ENCODE measurements around the gene FKBP2. TPM values are rescaled to one million over a fixed set of nuclear protein-coding genes. Genes with fewer than 3 reads are reported as not detected.

FKBP2 gene
- total and polyA plus RNA-seq, 2 of the 13 experiments (the other 11 are each of a cell fraction or from before 2014, with no cell fraction given), result 30.1 to 53.3 TPM

- TF ChIP-seq NR3C1 (CRISPR knock-in tag; IDR thresholded peaks at IDR 0.05) (no peak), ZNF510 (CRISPR knock-in tag; IDR thresholded peaks at IDR 0.05; ENCODE audit: low read depth) (no peak), ZNF781 (CRISPR knock-in tag; IDR thresholded peaks at IDR 0.05; ENCODE audit: borderline replicate concordance, not compliant biosample characterization) (no peak), CBX2 (IDR thresholded peaks at IDR 0.05; ENCODE audit: low read depth, low read length) (no peak), CBX2 (CRISPR knock-in tag; IDR thresholded peaks at IDR 0.05; ENCODE audit: low read depth) (no peak), ZBTB20 (CRISPR knock-in tag; IDR thresholded peaks at IDR 0.05; ENCODE audit: borderline replicate concordance, low read depth) (no peak; the same call in 1 of the 2 replicates), KLF6 (CRISPR knock-in tag; IDR thresholded peaks at IDR 0.05) (peak; percentile 31; the same call in 1 of the 2 replicates), HOXA5 (CRISPR knock-in tag; IDR thresholded peaks at IDR 0.05) (peak; percentile 57; the same call in 1 of the 2 replicates), ZBTB2 (CRISPR knock-in tag; IDR thresholded peaks at IDR 0.05; ENCODE audit: low read depth) (peak; percentile 53; the same call in 1 of the 2 replicates), ZNF570 (CRISPR knock-in tag; IDR thresholded peaks at IDR 0.05; ENCODE audit: borderline replicate concordance) (no peak), ZFX (CRISPR knock-in tag; IDR thresholded peaks at IDR 0.05; ENCODE audit: low read depth) (no peak), ZNF547 (CRISPR knock-in tag; IDR thresholded peaks at IDR 0.05) (no peak; the same call in 1 of the 2 replicates), NFKBIZ (CRISPR knock-in tag; IDR thresholded peaks at IDR 0.05) (peak; percentile 68; the same call in 1 of the 2 replicates), TEAD2 (CRISPR knock-in tag; IDR thresholded peaks at IDR 0.05) (no peak), ZNF333 (CRISPR knock-in tag; IDR thresholded peaks at IDR 0.05; ENCODE audit: borderline replicate concordance) (peak; percentile 55; the same call in 1 of the 2 replicates), ATM (IDR thresholded peaks at IDR 0.05; ENCODE audit: borderline replicate concordance) (no peak), ESRRA (CRISPR knock-in tag; IDR thresholded peaks at IDR 0.05; ENCODE audit: low read depth) (peak; percentile 56; the same call in 1 of the 2 replicates), CHD4 (IDR thresholded peaks at IDR 0.05; ENCODE audit: borderline replicate concordance, low read length) (no peak), ZNF644 (CRISPR knock-in tag; IDR thresholded peaks at IDR 0.05; ENCODE audit: low read depth) (no peak)
- TF ChIP-seq, protein P1, sequence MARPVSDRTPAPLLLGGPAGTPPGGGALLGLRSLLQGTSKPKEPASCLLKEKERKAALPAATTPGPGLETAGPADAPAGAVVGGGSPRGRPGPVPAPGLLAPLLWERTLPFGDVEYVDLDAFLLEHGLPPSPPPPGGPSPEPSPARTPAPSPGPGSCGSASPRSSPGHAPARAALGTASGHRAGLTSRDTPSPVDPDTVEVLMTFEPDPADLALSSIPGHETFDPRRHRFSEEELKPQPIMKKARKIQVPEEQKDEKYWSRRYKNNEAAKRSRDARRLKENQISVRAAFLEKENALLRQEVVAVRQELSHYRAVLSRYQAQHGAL (CRISPR knock-in tag; IDR thresholded peaks at IDR 0.05; ENCODE audit: not compliant biosample characterization), result peak; percentile 21
- TF ChIP-seq, protein P2, sequence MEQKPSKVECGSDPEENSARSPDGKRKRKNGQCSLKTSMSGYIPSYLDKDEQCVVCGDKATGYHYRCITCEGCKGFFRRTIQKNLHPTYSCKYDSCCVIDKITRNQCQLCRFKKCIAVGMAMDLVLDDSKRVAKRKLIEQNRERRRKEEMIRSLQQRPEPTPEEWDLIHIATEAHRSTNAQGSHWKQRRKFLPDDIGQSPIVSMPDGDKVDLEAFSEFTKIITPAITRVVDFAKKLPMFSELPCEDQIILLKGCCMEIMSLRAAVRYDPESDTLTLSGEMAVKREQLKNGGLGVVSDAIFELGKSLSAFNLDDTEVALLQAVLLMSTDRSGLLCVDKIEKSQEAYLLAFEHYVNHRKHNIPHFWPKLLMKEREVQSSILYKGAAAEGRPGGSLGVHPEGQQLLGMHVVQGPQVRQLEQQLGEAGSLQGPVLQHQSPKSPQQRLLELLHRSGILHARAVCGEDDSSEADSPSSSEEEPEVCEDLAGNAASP (CRISPR knock-in tag; IDR thresholded peaks at IDR 0.05; ENCODE audit: borderline replicate concordance), result no peak
Measured at GRCh38 chr11:64225608-64226506, 15.0 kb upstream of the FKBP2 start, which contains the start of the genes NUDT22 and TRPT1 (continued).

Measured in HepG2 (cell line).